Activated T-helper 9 cell treated with anti-CD3 and anti-CD28 coated beads, Interleukin-2, amount 50 U/mL, for 16 hours (primary cell): Measurements from ENCODE around the gene GIPC2.
"Not testable (repeated sequence)": the region's sequence is repeated elsewhere in the genome, so short reads cannot be mapped to it uniquely, and the experiment has no call there.

Source experiments
- DNase-seq: peaks from one replicate; pipeline ENCODE4 v3.0.0-alpha.2; 2020; ENCODE audit warnings: low read depth

Gene GIPC2

DNA sequence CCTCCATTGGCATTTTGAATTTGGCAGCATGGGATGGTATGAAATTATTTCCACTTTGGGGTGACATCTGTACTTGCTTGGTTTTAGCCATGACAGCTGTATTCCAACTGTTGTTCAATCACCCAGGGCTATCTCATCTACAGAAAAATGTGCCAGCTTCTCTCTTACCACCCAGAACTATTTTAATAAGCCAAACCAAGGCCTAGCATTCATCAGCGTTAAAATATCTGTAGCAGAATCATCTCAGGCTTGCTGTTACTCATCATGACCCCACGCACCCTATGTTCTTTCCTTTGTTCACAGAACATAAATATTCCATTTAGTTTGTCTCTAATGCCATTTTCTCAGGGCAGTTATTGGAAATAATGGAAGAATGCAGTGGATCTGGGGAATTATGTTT lies 49.8 kb downstream of the GIPC2 start:
- DNase-seq: no peak

DNA sequence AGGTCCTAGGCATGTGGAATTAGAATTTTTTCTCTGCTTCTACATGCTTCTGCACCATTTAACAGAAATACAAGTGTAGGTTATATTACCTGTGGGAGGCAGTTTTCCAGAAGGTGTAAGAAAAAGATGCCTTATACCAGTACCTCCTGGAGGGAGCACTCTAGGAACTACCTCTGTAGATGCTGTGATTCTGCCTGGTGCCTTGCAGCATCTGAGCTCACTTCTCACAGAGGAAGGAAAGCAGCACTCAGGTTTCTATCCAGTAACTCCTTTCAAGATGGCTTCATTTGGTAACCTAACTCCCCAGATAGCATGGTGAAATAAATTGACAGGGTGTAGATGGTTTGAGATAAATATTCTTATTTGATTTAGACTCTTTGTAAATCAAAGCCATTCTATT lies 50.3 kb downstream of the GIPC2 start:
- DNase-seq: no peak

DNA sequence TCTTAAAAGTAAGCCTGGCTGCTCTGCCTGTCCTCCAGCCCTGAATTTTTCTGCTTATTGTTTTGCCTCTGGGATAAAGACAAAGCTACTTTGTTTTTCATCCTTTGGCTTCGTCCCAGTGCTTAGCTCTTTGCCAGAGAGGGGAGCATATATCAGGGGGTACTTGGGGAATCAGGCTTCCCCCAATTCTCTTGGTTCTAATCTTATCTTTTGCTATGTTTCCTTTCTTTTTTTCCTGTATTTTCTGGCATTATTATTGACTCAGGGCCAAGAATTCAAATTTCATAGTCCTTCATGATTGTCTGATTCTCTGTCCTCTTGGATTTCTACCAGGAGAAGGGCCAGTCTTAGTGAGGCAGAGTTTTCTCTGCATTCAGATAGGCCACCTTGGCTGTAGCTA lies 51.2 kb downstream of the GIPC2 start:
- DNase-seq: no peak

DNA sequence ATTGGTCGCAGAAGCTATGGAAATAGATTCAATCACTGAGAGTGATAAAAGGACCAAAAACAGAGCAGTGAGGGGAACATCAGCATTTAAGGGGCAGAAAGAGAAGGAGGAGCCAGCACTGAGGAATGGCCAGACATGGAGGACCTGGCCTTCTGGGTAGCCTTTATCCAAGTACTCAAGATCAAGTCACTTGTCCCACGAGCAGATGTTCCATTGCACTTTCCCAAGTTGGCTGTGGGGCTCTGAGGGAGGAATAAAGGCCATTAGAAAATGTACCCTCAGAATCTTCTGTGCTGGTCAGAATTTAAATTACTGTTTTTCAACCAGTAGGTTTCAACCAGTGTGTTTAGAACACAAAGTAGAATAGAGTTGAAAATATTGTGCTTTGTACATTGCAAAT lies 55.3 kb downstream of the GIPC2 start:
- DNase-seq: no peak

DNA sequence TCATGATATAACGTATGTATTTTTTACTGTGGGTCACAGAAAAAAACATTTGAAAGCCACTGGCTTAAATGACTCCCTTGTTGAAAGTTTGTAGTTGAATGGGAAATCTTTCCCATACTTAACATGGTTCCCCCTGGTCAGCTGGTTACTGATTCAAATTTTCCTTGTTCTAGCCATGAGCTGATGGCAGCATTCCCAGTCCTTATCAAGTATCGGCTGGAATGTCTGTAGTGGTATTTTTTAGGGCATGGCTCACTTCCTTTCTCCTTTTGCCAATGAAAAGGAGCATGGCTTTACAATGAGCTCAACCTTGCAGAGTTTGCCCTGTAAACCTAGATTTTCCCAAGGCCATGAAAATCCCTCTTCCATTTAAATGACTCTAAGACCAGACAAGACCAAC lies 55.7 kb downstream of the GIPC2 start:
- no peak for DNase-seq

DNA sequence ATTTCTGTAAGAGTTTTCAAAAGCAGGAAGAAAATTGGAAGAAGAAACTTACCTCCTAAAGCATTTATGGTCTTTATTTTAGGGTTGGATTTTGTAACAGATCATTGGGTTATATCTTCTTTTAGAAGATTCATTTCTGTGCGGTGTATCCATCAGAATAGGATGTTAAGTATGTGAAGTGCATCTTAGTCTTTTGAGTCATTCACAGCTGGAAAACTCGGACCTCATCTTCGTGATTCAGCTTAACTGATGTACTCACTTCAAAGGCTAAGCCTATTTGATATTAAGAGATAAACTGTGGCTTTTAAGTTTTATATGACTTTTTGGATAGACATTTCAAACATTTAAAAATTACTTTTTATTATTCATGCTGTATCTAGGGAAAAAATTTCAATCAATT lies 56.3 kb downstream of the GIPC2 start:
- DNase-seq: no peak

DNA sequence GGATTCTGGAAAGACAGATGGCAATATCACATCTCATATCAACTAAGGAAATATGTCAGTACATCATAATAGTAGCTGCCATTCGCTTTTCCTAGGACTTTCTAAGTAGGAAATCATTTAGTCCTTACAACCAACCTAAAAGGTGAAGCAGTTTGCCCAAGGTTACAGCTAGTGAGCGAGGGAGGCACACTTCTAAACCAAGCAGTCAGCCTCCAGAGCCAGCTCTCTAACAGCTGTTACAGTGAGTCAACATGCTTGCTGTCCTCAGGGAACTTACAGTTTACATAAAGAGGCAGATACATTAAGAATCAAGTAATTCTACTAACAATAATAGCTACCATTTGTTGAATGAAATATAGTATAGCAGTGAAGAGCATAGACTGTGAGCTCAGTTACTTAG lies 57.1 kb downstream of the GIPC2 start:
- no peak for DNase-seq

DNA sequence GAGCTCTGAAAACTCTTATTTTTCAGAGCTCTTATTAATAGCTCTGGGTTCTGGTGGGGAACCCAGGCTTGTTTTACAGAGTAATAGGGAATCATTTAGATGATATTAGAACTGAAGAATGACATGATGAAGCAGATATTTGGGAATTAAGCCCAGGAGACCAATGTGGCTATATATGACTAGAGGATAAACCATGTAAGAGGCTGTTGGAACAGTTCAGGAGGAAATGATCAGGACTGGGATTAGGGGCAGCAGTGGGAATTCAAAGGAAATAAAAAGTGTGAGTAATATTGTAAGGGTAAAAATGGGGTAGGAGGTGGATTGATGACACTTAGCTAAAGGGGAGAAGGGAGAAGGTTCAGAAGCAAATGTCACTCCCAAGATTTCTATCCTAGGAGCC lies 58.6 kb downstream of the GIPC2 start:
- DNase-seq: no peak

DNA sequence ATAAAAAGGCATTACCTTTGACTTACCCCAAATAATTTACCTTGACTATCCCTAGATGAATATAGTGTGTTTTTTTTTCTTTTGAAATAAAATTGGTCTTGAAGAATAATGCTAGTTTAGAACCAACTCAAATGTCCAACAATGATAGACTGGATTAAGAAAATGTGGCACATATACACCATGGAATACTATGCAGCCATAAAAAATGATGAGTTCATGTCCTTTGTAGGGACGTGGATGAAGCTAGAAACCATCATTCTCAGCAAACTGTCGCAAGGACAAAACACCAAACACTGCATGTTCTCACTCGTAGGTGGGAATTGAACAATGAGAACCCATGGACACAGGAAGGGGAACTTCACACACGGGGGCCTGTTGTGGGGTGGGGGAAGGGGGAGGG lies 63.9 kb downstream of the GIPC2 start:
- not testable (repeated sequence) for DNase-seq

DNA sequence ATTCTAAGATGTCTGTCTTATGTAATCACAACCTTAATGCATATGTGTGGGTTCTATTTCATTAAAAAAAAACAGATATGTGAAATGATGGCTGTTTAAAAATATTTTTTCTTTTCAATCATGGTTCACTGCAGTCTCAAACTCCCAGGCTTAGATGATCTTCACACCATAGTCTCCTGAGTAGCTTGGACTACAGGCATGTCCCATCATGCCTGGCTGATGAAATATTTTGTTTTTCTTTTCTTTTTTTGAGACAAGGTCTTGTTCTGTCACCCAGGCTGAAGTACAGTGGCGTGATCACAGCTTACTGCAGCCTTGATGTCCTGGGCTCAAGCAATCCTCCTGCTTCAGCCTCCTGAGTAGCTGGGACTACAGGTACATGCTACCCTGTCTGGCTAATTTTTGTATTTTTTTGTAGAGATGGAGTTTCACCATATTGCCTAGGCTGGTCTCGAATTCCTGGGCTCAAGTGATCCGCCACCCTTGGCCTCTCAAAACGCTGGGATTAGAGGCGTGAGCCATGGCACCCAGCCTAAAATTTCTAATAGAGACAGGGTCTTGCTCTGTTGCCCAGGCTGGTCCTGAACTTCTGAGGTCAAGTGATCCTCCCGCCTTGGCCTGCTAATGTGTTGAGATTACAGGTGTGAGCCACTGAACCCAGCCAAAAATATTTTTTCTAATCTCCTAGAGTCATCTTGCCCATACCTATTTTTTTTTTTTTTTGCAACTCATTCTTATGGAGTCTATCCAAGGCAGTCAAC lies 67.6 kb downstream of the GIPC2 start:
- DNase-seq: no peak

DNA sequence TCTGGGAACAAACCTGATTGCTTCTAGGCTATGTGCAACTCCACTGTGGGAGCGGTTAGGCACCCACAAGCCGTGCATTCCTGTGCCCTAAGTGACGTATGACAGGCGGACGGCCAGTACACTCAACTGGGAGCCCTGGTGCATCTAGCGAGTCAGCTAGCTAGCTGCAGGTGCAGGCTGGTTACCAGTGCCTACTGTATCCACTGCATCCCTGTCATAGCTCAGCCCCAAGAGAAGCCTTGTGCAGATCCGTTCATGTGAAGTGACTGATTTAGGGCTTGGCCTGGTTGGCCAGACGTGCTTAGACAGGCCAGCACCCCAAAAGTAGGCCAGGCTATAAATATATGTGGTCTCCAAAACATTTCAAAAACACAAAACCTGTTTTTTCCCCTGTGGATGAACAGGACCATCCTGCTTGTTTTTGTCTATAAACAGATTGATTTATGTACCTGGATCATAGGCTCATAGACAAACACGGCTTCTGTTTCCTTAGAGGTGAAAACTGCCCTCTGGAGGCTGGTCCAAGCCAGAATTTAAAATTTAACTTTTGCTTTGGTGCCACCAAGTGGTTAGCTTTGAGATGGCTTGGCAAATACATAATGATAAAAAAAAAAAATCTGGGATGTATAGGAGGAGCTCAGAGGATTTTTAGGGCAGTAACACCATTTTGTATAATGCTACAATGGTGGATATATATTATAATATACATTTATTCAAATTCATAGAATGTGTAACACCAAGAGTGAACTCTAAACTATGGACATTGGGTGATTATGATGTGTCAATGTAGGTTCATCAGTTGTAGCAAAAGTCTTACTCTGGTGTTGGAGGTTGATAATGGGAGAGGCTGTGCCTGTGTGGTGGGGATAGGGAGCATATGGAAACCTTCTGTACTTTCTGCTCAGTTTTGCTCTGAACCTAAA lies 68.5 kb downstream of the GIPC2 start:
- DNase-seq: peak; percentile 12

DNA sequence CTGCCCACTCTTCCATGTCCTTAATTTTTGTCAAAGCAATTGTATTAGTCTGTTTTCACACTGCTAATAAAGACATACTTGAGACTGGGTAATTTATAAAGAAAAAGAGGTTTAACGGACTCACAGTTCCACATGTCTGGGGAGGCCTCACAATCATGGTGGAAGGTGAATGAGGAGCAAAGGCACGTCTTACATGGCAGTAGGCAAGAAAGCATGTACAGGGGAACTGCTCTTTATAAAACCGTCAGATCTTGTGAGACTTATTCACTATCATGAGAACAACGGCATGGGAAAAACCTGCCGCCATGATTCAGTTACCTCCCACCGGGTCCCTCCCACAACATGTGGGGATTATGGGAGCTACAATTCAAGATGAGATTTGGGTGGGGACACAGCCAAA lies 74.7 kb downstream of the GIPC2 start:
- DNase-seq: not testable (repeated sequence)

DNA sequence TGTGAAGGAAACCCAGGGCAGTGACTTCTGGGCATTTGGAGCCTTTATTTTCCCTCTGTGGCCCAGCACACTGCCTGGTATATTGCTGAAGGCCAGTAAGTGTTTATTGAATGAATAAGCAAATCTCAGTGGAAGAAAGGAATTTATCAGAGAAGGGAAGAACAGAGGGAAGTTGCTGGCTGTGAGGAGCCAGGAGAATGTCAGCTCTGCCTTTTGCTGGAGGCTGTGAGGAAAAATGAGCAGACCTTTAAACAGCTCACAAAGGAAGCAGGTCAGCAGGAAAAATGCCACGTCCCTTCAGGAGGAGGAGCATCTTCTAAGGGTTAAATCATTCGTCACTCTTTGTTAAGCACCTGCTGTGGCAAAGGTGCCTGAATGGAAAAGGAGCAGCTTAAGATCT lies 75.9 kb downstream of the GIPC2 start:
- DNase-seq: no peak

DNA sequence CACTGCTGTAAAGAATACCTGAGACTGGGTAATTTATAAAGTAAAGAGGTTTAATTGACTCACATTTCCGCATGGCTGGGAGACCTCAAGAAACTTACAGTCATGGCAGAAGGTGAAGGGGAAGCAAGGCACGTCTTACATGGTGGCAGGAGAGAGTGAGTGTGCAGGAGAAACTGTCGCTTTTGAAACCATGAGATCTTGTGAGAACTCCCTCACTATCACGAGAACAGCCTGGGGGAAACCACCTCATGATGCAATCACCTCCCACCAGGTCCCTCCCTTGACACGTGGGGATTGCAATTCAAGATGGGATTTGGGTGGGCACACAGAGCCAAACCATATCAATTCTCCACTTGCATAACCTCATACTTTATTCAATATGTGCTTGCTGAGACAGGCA lies 76.6 kb downstream of the GIPC2 start:
- DNase-seq: no peak

DNA sequence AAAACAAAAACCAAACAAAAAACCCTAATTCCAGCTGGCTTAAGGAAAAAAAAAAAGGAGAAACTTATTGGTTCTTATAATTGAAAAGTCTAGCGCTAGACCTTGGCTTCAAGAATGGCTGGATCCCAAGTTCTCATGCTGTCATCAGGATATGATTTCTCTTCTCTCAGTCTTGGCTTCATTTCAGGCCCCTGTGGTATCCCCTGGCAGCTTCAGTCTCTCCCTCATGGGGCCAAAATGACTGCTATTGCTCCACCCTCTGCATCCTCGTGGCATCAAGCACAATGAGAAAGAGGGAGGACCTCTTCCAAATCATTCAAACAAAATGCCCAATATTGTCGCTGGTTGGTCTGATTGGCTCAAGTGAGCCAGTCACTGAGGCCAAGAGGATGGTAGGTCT lies 80.7 kb downstream of the GIPC2 start:
- no peak for DNase-seq

DNA sequence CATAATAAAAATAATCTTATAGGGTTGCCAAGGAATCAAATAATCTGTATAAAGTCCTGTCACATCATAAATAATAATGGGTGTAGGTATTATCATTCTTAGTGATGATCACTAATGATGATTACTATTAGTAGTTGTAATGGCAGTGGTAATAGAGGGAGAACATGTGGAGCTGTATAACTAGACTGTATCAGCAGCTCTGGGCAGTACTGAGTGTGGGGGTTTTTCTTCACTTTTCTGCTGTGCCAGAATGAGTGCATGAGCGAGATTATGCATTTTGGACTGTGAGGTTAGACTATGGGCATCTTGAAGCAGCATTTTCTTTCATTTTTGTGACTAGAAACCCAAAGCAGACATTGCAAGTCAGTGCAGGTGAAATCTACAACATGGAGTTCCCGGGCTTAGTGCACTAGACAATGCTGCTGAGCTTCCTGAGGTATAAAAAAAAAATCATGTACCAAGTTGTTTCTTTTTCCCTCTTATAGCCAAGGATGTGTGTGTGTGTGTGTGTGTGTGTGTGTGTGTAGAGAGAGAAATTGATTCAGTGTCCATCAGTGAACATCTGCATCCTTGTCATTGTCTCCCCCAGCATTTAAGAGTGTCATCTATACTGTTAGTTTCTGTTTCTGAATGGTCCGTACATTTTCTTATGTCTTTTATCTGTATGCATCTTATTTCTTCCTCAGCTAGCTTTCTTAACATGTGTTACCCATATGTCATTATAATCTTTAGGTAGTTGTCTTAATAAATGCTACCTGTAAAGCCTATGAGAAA lies 86.6 kb downstream of the GIPC2 start:
- no peak for DNase-seq

DNA sequence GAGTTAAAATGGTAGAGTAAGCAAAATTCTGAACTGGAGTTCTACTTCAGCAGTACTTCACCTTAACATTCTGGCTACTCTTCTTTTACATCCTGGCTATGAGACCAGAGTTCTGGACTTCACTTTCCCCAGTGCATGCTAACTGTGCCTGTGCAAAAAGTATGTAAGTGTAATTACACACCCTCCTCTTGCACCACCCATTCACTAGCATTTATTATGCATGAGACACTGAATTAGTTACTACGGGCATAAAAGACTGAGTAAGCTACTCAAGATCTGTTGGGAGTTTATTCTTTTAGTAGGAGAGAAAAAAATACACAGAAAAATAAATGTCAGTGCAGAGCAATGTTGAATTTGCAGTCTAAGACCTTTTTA lies 87.2 kb downstream of the GIPC2 start:
- DNase-seq: no peak

DNA sequence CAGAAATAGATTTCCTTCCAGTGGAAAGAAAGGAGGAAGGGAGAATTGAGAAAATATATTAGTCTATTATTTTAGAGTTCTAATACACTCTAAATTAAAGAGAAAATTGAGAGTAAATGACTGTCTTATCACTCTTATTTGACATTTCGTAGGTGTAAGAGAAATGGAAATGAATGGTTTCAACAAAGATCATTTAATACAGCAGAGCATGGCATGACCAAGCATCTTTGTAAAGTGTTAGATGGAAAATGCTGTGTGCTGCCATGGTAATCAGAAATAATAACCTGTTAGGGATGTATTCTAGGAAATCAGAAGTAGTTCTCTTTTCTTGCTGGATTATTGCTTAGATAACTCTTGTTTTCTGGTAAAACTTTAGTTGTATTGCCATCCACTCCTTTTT lies 90.9 kb downstream of the GIPC2 start:
- DNase-seq: no peak

DNA sequence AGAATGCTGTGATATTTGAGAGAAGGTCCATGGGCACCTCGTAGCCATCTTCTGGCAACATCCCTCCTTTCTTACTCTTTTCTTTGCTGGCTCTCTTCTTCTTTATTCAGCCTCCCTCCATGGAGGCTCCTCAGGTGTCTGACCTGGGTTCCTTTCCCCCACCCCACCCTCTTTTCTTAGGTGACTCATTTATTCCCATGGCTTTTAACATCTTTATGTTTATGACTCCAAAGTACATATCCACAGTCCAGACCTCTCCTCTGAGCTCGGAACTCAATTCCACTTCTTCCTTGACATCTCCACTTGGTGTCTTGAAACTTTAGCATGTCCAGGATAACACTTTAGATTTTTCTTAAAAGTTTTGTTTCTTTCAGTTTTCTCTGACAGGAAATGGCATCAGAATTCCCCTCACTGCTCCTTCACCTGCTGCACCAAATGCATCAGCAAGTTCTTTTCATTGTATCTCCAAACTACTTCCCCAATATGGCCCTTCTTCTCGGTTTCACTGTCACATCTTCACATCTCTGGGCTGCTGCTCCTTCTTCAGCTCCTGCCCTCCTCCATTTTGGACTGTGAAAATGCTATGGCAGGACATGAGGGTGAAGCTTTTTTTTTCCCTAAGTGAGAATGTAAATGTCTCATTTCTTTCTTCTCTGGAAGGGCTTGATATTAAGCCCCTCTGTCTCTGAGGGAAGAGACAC lies 95.9 kb downstream of the GIPC2 start:
- DNase-seq: no peak

DNA sequence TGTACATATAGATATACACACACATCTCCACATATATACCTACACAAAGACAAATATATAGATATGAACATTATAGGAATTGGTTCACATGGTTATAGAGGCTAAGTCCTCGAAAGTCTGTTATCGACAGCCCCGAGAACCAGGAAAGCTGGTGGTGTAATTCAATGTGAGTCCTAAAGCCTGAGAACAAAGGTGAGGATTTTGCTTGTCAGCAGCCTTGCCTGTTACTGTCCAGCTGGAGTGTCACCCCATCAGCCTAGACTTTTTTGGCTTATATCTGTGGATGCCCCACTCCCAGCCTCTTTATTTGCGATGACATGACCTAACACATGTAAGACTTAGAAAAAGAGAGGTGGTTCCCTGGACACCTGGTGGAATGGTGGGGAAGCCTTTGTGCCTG lies 97.0 kb downstream of the GIPC2 start:
- no peak for DNase-seq

DNA sequence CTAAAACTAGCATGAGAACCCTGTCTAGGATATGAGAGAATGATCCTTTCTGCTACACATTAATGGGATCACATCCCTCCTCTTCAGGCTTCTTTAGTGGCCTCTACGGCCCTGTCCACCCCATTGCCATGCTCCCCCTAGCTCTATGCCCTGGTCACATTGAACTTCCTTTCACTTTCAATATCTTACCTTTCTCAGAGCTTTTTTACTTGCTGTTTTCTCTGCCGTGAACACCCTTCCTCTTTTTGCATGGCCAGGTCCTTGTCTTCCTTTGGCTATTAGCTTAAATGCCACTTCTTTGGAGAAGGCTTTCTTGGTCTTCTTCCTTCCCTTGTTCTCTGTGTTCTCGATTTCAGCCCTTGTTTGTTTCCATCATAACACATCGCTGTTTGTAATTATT lies 97.4 kb downstream of the GIPC2 start:
- DNase-seq: no peak

DNA sequence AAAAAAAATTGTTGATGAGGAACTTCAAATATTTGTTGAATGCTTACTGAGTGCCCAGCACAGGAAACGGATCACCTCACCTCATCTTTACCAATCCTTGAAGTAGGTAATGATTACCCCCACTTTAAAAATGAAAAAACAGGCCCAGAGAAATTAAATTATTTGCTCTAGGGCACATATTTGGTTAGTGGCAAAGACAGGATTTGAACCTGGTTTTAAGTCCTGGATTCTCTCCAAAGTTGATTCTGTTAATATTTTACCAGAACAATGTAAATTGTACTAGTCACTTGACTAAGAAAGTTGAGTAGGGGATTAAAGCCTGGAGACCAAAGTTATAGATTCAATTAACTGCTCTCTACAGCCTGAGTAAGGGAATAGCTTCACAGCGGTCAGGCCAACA lies 97.9 kb downstream of the GIPC2 start:
- DNase-seq: no peak
